Stimulated activated CD4-positive, alpha-beta T cell treated with anti-CD3 and anti-CD28 coated beads, Interleukin-4, amount 100 ng/mL, for 48 hours (primary cell): ENCODE data around the gene NR6A1.

Source experiments
- DNase-seq, 2 donors: peaks; one replicate each; pipeline ENCODE4 v3.0.0-alpha.2; 2020; ENCODE audit warnings: low read depth in 2 of 2

The NR6A1 gene

GRCh38 chr9:124795881-124796431, 24.8 kb upstream of the NR6A1 start:
- no peak for DNase-seq

GRCh38 chr9:124794902-124795491, 23.9 kb upstream of the NR6A1 start:
- no peak for DNase-seq

GRCh38 chr9:124793015-124793541, 22.0 kb upstream of the NR6A1 start:
- no peak for DNase-seq

- no peak for DNase-seq
These were observed 21.3 kb upstream of the NR6A1 start for GRCh38 chr9:124792257-124793014.

GRCh38 chr9:124790801-124791505, 19.8 kb upstream of the NR6A1 start:
- DNase-seq, result no peak

- no peak for DNase-seq
These were observed 19.2 kb upstream of the NR6A1 start for GRCh38 chr9:124790301-124790700.

GRCh38 chr9:124789531-124789930, 18.4 kb upstream of the NR6A1 start:
- no peak for DNase-seq

- no peak for DNase-seq
These were observed 17.6 kb upstream of the NR6A1 start for GRCh38 chr9:124788542-124789217.

GRCh38 chr9:124786881-124787573, 15.9 kb upstream of the NR6A1 start:
- DNase-seq, result no peak

GRCh38 chr9:124784509-124784908, 13.4 kb upstream of the NR6A1 start:
- DNase-seq, result no peak

- DNase-seq, result no peak
These were observed 12.7 kb upstream of the NR6A1 start for GRCh38 chr9:124783830-124784229.

- no peak for DNase-seq
These were observed 11.8 kb upstream of the NR6A1 start for GRCh38 chr9:124782661-124783574.

- DNase-seq, result no peak
These were observed 11.0 kb upstream of the NR6A1 start for GRCh38 chr9:124781967-124782660.

- DNase-seq, result no peak
These were observed 9.6 kb upstream of the NR6A1 start for GRCh38 chr9:124780757-124781151.

- no peak for DNase-seq
These were observed 9.1 kb upstream of the NR6A1 start for GRCh38 chr9:124780060-124780756.

- no peak for DNase-seq
These were observed 8.4 kb upstream of the NR6A1 start for GRCh38 chr9:124779368-124780059.

- DNase-seq, result no peak
These were observed 7.7 kb upstream of the NR6A1 start for GRCh38 chr9:124778575-124779367.
